ENCODE data around the gene ECHDC3.

DNA sequence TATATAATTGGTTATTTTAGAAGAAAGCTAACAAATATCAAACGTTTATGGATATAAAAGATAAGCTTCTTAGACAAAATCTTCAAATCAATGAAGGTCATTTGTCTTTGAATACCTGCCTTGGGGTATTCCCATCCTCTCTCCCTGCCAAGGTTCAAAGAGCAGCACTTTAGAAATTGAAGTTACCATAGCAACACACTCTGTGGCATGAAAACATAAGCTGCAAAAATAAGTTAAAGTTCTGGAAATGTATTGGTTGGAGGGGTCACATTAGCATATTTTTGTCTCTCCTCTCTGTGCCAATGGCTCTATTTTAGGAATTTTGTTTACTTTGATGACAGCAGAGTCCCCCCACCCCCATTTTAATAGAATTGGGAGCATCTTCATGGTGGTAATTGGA lies 12.0 kb downstream of the ECHDC3 start:
- TF ChIP-seq, protein P1, sequence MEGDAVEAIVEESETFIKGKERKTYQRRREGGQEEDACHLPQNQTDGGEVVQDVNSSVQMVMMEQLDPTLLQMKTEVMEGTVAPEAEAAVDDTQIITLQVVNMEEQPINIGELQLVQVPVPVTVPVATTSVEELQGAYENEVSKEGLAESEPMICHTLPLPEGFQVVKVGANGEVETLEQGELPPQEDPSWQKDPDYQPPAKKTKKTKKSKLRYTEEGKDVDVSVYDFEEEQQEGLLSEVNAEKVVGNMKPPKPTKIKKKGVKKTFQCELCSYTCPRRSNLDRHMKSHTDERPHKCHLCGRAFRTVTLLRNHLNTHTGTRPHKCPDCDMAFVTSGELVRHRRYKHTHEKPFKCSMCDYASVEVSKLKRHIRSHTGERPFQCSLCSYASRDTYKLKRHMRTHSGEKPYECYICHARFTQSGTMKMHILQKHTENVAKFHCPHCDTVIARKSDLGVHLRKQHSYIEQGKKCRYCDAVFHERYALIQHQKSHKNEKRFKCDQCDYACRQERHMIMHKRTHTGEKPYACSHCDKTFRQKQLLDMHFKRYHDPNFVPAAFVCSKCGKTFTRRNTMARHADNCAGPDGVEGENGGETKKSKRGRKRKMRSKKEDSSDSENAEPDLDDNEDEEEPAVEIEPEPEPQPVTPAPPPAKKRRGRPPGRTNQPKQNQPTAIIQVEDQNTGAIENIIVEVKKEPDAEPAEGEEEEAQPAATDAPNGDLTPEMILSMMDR (conservative IDR thresholded peaks at IDR 0.05; ENCODE audit: low read length), result no peak
- TF ChIP-seq EZH2phosphoT487 (IDR thresholded peaks at IDR 0.05; ENCODE audit: borderline replicate concordance, low read depth, low read length), result no peak
